GM19043 (cell line): Measurements from ENCODE around the gene ASGR2.
"Not testable (repeated sequence)": the region's sequence is repeated elsewhere in the genome, so short reads cannot be mapped to it uniquely, and the experiment has no call there.

Source experiments
- ATAC-seq: cut with Tn5 transposase; IDR thresholded peaks from one replicate; pipeline ENCODE4 v1.9.1; 2021; ENCODE audit warnings: low read depth; ENCODE audit not compliant: unreplicated experiment

ASGR2 gene

GRCh38 chr17:7127501-7127900 lies 12.9 kb upstream of the ASGR2 start:
- ATAC-seq, result not testable (repeated sequence)

GRCh38 chr17:7126386-7126785 lies 11.8 kb upstream of the ASGR2 start:
- ATAC-seq, result not testable (repeated sequence)

- ATAC-seq, result no peak
Observed at GRCh38 chr17:7124923-7125322, 10.3 kb upstream of the ASGR2 start.

- ATAC-seq, result no peak
Observed at GRCh38 chr17:7123844-7124243, 9.2 kb upstream of the ASGR2 start.

GRCh38 chr17:7122381-7122780 lies 7.8 kb upstream of the ASGR2 start:
- ATAC-seq, result no peak

GRCh38 chr17:7120635-7121034 lies 6.0 kb upstream of the ASGR2 start:
- not testable (repeated sequence) for ATAC-seq

GRCh38 chr17:7120123-7120522 lies 5.5 kb upstream of the ASGR2 start:
- ATAC-seq, result no peak

- no peak for ATAC-seq
Observed at GRCh38 chr17:7119314-7119713, 4.7 kb upstream of the ASGR2 start.

- no peak for ATAC-seq
Observed at GRCh38 chr17:7114875-7115614, 423 bp upstream of the ASGR2 start.

- ATAC-seq, result no peak
Observed at GRCh38 chr17:7113273-7114071, 1.1 kb downstream of the ASGR2 start.

- no peak for ATAC-seq
Observed at GRCh38 chr17:7112510-7113108, 2.0 kb downstream of the ASGR2 start.

GRCh38 chr17:7111784-7112509 lies 2.7 kb downstream of the ASGR2 start:
- ATAC-seq, result no peak

- ATAC-seq, result no peak
Observed at GRCh38 chr17:7110617-7111306, 3.9 kb downstream of the ASGR2 start.

GRCh38 chr17:7109461-7110322 lies 4.9 kb downstream of the ASGR2 start:
- ATAC-seq, result no peak

- ATAC-seq, result no peak
Observed at GRCh38 chr17:7108981-7109380, 5.6 kb downstream of the ASGR2 start.

GRCh38 chr17:7108560-7108925 lies 6.1 kb downstream of the ASGR2 start:
- no peak for ATAC-seq

GRCh38 chr17:7107795-7108559 lies 6.6 kb downstream of the ASGR2 start:
- ATAC-seq, result no peak

GRCh38 chr17:7107012-7107754 lies 7.4 kb downstream of the ASGR2 start:
- no peak for ATAC-seq
